GM10266 (cell line): ENCODE results near the gene IMP3.

Source experiments
- DNase-seq: peaks from one replicate; pipeline ENCODE4 v3.0.0; 2012; ENCODE audit errors: extremely low spot score
- TF ChIP-seq, protein P1 (sequence below): IDR thresholded peaks from 2 replicates; pipeline ENCODE4 v1.5.1; 2012; ENCODE audit warnings: mild to moderate bottlenecking, low read depth; ENCODE audit not compliant: control insufficient read depth, insufficient read depth; ENCODE audit errors: missing control alignments

Gene IMP3

GRCh38 chr15:75659928-75660645 lies 20.1 kb upstream of the IMP3 start:
- no peak for DNase-seq
- TF ChIP-seq, protein P1, sequence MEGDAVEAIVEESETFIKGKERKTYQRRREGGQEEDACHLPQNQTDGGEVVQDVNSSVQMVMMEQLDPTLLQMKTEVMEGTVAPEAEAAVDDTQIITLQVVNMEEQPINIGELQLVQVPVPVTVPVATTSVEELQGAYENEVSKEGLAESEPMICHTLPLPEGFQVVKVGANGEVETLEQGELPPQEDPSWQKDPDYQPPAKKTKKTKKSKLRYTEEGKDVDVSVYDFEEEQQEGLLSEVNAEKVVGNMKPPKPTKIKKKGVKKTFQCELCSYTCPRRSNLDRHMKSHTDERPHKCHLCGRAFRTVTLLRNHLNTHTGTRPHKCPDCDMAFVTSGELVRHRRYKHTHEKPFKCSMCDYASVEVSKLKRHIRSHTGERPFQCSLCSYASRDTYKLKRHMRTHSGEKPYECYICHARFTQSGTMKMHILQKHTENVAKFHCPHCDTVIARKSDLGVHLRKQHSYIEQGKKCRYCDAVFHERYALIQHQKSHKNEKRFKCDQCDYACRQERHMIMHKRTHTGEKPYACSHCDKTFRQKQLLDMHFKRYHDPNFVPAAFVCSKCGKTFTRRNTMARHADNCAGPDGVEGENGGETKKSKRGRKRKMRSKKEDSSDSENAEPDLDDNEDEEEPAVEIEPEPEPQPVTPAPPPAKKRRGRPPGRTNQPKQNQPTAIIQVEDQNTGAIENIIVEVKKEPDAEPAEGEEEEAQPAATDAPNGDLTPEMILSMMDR, result no peak

GRCh38 chr15:75659141-75659771 lies 19.2 kb upstream of the IMP3 start:
- TF ChIP-seq, protein P1, result no peak
- no peak for DNase-seq

GRCh38 chr15:75656813-75657212 lies 16.8 kb upstream of the IMP3 start:
- DNase-seq, result no peak
- TF ChIP-seq, protein P1, result no peak

DNA sequence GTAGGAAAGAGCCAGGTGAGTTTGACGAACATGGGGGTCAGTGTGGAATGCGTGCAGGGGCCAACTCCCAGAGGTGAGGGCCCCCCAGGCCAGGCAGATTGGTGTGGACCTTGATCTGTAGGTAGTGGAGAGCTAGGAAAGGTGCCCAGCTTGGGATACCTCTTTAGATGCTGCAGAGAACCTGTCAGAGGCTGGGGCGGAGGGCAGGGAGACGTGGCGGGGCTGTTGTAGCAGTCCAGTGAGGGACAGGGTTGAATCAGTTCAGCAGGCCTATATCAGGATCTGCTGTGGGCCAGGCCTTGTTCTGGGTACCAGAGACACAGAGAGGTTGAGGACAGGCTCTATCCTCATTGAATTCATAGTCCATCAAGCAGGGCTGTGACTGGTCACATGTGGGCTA lies 16.3 kb upstream of the IMP3 start:
- TF ChIP-seq, protein P1, result no peak
- no peak for DNase-seq

DNA sequence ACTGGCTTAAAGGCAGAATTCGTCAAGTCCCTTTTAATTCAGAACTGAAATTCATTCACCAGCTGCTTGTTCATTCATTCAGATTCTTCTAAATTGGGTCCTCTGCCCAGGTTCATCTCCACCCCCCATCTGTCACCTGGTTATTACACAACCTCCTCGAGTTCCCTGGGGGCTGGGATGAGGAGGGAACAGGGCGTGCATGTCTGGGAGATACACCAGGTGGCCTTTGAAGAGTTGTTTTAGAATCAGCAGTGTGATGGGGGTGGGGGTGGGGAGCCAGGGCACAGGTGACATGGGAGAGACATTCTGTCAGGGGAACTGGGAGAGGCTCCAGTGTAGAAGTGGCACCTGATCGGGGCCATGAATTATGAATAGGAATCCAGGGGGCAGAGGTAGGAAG lies 15.9 kb upstream of the IMP3 start:
- TF ChIP-seq, protein P1, result no peak
- DNase-seq, result no peak

DNA sequence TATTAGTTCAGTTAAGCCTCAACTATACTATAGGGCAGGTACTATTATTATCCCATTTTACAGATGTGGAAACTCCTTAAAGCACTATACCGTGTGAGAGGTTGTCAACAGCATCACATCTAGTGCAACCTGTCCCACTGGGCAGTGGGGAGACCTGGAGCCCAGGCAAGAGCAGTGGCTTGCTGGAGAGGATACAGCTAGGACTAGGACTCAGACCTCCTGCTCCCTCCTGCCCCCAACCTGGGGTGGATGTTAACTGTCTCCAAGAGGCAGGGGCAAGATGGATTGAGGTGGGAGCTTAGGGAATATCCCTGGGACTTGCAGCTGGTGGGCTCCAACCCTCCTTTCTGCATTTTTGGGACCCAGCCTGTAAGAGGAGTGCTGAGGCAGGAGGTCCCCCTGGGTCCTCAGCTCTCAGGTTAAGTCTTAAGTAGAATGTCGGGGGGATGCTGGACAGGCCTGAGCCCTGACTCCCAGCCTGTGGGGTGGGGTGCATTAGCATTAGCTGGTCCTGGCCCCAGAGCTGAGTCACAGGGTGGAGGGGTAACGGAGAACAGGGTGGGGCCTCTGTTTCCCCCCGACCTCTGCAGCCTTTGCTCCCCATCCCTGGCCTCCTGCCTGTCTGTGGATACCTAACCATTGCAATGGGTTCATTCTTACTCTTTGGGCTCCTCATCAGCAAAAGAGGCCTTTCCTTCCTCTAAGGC lies 14.3 kb upstream of the IMP3 start:
- DNase-seq, result no peak
- TF ChIP-seq, protein P1, result no peak
